HuH-7 (cell line): Measurements from ENCODE around the gene RNH1.

Experiments used
- DNase-seq: peaks from one replicate; pipeline ENCODE4 v3.0.0; 2011; ENCODE audit warnings: low spot score

The RNH1 gene

DNA sequence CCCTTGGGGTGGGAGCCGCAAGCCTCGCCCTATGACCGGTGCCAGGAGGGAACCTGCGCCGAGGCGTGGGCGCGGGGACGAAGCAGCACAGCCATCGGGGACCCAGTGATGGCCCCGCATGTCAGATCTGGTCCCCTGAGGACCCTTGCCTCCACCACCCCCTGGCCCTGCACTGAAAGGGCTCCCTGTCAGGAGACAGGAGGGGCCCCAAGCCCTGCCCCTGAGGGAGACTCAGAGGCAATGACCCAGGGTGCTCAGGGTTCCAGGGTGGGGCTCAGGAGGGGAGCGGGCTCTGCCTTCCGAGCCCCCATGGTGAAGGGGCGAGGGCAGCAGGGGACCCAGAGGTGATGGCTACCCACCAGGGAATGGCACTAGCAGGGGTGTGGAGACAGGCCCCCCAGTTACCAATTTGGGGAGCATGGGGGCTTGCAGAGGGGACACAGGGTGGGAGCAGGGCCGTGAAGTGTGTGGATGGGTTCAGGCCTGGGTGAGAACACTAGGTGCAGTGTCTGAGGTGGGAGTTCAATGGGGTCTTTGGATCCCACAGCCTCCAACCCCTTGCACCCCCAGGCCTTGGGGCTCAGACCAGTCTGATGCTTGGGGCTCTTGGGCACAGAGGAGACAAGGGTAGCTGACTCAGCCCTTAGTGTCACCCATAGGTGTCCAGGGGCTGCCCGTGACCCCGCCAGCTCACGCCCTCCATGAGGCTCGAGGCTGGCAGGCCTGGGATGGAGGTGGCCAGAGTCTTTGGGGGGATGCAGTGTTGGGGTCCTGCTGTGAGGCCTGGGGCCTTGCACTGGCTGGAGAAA lies 30.8 kb upstream of the RNH1 start:
- DNase-seq: no peak

DNA sequence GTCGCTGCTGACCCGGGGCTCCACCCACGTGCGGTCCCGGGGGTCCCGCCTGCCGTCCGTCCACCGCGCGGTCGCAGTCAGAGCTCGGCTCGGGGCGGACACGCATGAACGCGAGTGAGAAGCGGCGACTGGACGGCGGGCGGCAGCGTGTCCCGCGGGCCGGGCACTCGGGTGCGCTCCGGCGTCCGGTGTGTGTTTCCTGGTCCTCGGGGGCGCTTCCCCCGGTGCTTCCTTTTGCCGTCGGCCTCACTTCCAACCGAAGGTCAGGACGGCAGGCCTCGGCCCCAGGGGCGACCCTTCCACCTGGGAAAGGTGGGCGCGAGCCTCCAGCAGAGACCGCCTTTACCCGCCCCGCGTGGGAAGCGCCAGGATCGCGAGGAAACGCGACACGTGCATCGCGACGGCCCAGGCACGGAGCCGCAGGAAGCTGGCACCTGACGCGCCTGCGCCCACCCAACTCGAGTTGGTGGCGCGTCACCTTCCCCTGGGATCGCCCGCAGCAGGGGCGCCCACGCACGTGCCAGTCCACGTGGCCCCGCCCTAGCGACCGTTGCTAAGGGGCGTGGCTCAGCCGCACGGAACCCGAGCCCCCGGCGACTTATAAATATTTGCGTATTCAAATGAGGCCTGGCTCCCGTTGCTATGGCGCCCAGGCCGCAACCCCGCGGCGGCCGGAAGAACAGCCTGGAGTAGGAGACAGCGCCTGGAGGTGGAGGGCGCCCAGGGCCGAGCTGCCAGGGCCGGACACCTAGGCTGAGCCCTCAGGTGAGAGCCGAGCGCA lies 30.0 kb upstream of the RNH1 start, which contains the start of gene LRRC56:
LRRC56 (plus strand) TSS at position 687 of the 781 bp plus-strand sequence. CDS start 3,158 bp downstream, outside the sequence.
- peak; percentile 98 for DNase-seq

DNA sequence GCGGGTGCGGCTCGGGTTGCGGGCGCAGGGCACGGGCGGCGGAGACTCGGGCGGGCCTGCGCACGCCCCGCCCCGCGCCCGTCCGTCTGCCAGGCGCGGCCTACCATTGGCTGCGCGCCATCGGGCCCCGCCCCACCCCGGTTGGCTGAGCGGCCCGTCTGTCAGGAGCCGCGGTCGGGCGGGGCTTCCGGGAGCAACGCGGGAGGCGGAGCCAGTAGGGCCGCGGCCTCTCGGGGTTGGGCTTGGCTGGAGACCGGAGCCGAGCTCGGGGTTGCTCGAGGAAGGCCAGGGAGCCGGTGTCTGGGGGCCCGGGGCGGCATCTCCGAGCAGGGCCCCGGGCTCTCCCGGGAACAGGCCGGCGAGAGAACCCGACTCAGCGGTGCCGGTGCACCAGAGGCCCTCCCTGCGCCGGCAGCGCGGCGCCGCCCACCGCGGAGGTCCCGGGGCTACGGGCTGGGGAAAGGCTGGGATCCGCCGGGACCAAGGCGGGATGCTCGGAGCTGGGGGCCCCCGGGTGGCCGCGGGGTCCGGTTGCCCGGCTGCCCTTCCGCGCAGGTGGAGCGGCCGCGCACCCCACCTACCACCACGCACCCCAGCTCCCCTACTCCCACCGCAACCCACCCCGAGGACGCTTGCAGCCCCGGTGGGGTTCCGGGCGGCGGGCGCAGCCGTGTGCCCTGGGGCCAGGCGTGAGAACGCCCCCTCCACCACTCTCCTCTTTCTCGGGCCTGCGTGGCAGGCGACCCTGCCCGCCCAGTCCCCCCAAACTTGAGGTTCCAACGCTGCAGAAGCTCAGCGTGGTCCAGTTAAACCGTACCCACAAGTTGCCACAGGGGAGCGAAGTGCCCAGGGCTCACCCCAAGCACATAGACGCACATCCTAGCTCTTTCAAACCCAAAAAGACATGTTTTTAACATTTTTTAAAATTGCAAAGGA lies 28.7 kb upstream of the RNH1 start, which contains the start of gene HRAS:
HRAS (minus strand) TSS at position 58 of the 936 bp plus-strand sequence.
- peak; percentile 99 for DNase-seq

DNA sequence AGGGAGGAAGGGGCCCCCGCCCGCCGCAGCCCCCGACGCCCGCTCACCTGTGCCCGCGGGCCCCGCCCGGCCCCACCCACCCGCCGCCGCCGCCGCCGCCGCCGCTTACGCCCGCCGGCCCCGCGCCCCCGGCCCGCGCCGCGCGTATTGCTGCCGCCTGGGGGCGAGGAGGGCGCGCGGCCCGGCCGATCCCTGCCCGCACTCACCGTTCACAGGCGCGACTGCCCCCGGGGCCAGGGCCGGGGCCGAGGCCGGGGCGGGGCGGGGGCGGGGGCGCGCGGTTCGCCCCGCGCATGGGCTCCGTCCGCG lies 28.1 kb upstream of the RNH1 start:
- no peak for DNase-seq

DNA sequence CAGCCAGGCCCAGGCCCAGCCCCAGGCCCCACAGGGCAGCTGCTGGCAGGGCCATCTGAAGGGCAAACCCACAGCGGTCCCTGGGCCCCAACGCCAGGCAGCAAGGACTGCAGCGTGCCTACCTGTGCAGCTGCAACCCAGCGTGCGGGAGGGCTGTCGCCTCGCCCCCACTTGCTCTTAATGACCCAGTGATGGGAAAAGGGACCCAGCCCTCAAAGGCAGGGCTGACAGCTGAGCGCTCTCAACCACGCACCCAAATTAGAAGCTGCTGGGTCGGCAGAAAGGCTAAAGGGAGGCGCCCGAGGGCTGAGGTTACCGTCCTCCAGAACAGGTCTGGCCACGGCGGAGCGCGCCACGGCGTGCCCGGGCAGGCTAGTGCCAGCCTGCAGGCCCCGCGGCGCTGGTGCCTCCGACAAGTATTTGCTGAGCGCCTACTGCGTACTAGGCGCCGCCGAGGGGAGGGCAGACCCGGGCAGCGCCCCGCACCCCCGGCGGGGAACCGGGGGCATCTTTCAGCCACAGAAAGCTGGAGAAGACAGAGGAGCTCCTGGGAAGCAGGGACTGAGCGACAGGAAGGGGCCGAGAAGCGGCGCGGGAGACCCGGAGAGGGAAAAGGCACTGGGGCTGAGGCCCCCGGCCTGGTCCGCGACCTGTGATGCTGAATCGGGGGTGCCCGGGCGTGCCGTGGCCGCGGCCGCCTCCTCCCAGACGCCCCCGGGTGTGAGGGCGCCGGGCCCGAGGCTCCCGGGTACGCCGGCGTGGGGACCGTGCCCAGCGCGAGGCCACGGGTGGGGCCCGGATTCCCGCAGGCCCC lies 27.6 kb upstream of the RNH1 start:
- no peak for DNase-seq

DNA sequence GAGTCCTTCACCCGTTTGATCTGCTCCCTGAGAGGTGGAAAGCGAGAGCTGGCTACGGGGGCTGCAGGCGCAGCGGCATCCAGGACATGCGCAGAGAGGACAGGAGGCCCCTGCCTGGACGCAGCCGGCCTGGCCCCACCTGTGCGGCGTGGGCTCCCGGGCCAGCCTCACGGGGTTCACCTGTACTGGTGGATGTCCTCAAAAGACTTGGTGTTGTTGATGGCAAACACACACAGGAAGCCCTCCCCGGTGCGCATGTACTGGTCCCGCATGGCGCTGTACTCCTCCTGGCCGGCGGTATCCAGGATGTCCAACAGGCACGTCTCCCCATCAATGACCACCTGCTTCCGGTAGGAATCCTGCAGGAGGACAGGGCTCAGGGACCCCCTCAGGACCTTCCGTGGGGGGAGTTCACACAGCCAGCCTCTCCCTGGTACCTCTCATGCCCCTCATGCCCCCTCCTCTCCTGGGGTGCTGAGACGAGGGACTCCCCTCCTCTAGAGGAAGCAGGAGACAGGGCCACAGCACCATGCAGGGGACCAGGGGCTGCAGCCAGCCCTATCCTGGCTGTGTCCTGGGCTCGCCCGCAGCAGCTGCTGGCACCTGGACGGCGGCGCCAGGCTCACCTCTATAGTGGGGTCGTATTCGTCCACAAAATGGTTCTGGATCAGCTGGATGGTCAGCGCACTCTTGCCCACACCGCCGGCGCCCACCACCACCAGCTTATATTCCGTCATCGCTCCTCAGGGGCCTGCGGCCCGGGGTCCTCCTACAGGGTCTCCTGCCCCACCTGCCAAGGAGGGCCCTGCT lies 26.7 kb upstream of the RNH1 start:
- no peak for DNase-seq

DNA sequence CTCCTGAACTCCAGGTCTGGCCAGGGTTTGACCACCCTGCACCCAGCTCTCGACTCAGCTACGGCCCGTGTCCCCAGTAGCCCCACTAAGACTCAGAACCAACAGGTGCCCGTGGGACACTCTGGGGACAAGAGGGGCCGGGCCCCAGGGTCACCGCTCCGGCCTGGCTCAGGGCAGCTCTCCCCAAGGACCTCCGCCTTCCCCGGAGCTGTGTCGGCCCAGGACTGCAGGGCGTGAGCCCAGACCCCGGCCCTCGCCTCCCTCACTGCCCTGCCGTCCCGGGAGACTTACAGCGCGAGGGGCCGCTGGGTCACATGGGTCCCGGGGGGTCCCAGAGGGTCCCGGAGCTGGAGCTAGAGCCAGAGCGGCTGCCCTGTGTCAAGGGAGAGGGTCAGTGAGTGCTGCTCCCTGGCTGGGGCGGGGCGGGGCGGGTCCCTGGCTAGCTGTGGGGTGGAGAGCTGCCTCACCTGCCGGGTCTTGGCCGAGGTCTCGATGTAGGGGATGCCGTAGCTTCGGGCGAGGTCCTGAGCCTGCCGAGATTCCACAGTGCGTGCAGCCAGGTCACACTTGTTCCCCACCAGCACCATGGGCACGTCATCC lies 26.0 kb upstream of the RNH1 start:
- no peak for DNase-seq

DNA sequence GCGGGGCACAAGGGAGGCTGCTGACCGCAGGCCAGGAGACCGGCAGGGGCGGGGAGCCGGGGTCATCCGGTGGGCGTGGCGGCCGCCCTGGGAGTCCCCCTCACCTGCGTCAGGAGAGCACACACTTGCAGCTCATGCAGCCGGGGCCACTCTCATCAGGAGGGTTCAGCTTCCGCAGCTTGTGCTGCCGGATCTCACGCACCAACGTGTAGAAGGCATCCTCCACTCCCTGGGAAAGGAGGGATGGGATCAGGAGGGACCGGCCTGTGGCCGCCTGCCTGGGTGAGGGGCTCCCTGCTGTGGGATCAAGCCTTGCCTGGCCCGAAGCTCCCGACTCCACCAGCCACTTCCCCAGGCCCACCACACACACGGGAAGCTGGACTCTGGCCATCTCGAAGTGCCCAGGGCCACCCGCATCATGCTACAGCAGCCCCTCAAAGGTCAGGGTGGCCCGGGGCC lies 25.5 kb upstream of the RNH1 start:
- DNase-seq: no peak

DNA sequence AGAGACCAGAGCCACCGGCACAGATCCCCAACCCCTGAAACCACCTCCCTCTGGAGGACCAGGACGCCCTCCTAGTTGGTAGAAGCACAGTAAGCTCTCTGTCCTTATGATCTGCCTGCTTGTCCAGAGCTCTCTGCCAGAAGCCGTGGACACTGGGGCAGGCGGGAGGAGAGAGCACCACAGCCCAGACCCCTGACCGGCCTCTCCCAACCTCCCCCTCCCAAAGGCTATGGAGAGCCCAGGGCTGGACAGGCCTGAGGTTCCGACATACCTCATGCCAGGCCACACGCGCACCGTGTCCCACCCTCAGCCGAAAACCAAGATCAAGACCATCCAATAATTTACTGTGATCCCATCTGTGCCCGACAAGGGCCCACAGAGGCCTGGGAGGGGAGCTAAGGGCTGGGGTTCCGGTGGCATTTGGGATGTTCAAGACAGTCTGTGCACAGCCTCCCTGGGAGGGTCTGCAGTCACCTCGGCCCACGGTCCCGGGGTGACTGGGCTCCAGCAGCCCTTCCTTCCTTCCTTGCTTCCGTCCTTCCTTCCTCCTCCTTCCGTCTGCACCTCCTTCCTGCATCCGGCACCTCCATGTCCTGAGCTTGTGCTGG lies 25.0 kb upstream of the RNH1 start:
- DNase-seq: no peak

DNA sequence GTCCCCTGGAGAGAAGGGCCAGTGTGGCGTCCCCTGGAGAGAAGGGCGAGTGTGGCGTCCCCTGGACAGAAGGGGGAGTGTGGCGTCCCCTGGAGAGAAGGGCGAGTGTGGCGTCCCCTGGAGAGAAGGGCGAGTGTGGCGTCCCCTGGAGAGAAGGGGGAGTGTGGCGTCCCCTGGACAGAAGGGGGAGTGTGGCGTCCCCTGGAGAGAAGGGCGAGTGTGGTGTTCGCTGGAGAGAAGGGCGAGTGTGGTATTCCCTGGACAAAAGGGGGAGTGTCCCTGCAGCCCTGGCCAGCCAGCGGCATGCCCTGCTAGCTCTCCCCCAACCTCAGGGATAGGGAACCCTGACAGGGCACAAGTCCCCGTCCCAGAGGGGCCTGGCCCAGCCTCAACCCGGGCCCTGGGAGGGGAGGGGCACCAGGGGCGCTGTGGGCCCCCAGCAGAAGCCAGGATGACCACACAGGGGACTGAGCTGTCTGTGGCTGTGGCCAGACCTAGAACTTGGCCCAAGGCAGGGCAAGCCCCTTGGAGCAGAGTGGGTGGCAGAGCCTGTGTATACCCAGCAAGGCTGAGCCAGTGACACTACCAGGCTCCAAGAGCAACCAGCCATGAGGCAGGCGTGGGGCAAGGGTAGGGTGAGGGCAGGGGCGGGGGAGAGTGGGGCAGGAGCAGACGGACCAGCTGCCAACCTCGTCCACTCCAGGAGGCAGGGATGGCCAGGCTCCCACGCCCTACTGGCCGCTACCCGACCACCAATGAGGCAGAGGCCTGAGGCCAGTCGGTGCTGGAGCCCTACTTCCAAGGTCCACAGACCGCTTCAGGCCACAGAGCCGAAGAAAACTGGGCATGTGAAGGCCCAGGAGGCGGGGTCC lies 24.2 kb upstream of the RNH1 start:
- DNase-seq: no peak

DNA sequence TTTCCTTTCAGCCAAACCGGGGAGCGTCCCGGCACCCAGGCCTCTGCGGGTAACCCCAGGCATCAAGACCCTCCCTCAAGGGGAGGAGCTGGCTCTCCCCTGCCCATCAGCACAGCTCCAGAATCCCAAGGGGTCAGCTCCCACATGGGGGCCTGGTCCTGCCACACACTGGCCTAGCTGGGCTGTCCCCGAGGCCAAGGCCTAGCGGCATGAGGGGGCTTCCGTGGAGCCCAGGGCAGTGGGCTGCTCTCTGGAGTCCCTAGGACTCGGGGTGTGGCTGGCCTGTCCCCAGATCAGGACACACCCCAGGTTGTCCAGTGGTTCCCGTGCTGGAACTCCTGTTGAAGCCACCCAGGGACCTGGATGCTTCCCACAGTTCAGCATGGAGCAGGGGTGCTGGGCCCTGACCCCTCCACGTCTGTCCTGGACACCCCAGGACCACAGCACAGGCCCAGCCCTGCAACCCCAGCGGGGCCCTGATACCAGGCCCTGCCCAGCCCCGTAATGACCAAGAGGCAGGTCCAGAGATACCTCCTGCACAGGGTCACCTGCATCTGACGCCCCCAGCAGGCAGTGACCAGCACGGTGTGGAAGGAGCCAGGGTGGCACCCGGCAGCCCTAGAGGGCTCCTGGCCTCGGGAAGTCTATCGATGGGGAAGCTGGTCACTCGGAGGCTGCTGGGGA lies 22.8 kb upstream of the RNH1 start:
- no peak for DNase-seq

DNA sequence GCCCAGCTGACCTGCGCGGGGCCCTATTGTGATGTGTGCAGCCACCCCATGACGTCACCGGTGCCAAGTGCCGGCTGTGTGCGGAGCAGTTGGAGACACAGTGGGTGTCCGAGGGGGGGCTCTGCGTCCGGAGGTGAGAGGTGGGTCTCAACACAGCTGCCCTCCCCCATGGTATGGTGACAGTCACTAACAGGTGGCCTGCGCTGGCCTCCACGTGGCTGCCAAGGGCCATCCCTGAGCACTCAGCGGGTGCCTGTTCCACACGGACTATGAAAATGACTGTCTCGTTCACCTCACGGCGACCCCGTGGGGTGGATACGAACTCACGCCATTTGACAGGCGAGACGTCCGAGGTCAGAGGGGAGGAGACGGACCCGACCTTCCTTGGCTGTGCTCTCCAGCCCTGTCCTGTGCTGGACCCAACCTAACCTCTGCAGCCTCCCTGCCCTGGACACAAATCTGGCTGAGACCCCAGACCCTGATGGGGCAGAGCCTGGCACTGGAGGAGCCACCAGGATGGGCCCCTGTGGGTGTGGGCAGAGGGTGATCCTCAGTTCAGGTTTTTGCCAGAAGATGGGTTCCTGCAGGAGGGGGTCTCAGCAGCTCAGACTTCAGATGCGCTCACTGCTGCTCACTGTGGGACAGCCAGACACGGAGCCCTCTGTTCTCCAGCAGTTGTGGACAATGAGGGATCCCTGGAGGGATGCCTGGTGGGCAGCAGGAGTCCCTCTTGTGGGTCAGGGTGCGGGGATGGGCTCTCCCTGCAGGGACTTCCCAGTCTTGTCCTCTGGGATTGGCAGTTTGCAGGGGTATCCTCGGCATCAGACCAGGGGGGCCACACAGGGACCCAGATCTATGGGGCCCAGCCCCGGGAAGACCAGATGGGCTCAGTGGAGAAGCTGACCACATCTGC lies 22.0 kb upstream of the RNH1 start:
- no peak for DNase-seq

DNA sequence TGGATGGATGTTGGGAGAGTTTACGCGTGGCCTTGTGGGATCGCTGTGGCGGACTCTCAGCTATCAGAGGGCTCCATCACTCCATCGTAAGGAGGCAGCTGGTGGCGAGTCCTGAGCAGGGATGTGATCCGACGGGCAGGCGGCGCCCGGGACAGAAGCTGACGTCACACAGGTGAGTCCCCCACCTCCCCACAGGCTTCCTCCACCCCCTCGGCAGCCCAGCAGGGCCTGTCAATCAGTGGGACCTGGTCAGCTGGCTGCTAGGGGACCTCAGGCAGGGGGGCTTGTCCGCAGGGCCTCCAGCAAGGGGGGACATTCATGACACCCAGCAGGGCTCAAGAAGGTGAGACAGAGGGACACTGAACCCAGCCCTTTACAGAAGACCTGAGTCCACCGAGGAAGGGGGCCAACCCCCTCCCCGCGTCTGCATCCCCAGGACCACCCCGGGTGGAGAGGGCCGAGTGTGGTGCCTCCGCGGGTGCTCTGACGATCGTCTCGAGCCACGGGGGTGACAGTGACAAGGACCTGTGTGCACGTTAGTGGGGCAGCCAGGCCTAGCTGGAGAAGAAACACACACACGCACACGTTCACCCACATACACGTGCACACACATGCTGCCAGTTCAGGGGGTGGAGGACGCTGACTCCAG lies 21.2 kb upstream of the RNH1 start:
- DNase-seq: no peak

DNA sequence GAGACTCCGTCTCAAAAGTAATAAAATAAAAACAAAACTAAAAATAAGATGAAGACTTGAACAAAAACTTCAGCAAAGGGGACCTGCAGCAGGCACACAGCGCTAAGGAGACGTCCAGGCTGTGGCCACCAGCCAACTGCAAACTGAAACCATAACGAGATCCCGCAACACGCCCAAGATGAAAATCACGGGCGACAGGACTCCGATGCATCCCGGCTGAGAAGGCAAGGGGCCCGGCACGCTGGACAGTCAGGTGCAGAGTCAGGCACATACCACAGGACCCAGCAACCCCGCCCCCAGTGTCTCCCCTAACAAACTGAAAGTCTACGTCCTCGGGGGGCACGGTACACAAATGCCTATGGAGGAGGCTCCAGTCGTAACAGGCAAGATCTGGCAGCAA lies 19.1 kb upstream of the RNH1 start:
- no peak for DNase-seq

DNA sequence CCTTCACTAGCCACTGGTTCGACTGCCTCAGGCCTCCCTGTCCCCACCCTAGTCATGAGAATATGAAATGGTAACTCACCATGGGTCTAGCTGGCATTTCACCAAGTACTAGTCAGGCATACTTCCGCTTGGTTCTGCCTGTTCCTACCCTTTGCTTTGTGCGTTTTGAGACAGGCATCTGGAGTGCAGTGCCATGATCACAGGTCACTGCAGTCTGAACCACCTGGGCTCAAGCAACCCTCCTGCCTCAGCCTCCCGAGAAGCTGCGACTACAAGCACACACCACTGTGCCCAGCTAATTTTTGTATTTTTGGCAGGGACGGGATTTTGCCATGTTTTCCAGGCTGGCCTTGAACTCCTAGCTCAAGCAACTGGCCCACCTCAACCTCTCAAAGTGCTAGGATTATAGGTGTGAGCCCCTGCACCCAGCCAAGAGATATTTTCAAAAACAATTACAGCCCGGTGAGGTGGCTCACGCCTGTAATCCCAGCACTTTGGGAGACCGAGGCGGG lies 14.2 kb upstream of the RNH1 start:
- DNase-seq: no peak
